Measurements from ENCODE around the gene RXRA. TPM values are rescaled to one million over a fixed set of nuclear protein-coding genes. Genes with fewer than 3 reads are reported as not detected.

The RXRA gene
- total RNA-seq, 1 donor from 2014 or later, result 20.5 TPM

GRCh38 chr9:134458207-134459108 lies 132.2 kb downstream of the RXRA start:
- peaks cover 4% of the 10 kb centered on the region for H3K4me1 Mint-ChIP-seq (ENCODE audit: low read depth, unreplicated experiment)
- H3K9me3 Mint-ChIP-seq (ENCODE audit: unreplicated experiment), result no peaks in the 10 kb centered on the region
- H3K4me3 Mint-ChIP-seq (ENCODE audit: unreplicated experiment), result no peak overlapping the region

GRCh38 chr9:134459164-134459563 lies 132.9 kb downstream of the RXRA start:
- H3K36me3 Mint-ChIP-seq (ENCODE audit: unreplicated experiment), result no peaks in the 10 kb centered on the region
- TF ChIP-seq, protein P1, sequence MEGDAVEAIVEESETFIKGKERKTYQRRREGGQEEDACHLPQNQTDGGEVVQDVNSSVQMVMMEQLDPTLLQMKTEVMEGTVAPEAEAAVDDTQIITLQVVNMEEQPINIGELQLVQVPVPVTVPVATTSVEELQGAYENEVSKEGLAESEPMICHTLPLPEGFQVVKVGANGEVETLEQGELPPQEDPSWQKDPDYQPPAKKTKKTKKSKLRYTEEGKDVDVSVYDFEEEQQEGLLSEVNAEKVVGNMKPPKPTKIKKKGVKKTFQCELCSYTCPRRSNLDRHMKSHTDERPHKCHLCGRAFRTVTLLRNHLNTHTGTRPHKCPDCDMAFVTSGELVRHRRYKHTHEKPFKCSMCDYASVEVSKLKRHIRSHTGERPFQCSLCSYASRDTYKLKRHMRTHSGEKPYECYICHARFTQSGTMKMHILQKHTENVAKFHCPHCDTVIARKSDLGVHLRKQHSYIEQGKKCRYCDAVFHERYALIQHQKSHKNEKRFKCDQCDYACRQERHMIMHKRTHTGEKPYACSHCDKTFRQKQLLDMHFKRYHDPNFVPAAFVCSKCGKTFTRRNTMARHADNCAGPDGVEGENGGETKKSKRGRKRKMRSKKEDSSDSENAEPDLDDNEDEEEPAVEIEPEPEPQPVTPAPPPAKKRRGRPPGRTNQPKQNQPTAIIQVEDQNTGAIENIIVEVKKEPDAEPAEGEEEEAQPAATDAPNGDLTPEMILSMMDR (IDR thresholded peaks at IDR 0.05; ENCODE audit: partially characterized antibody, unreplicated experiment), result no peak
- no peak overlapping the region for H3K27ac Mint-ChIP-seq (ENCODE audit: unreplicated experiment)
- H3K27me3 Mint-ChIP-seq (ENCODE audit: unreplicated experiment), result peaks cover 3% of the 10 kb centered on the region
- H3K4me1 Mint-ChIP-seq (ENCODE audit: low read depth, unreplicated experiment), result peaks cover 4% of the 10 kb centered on the region
- H3K9me3 Mint-ChIP-seq (ENCODE audit: unreplicated experiment), result no peaks in the 10 kb centered on the region
- DNase-seq, result no peak
- H3K4me3 Mint-ChIP-seq (ENCODE audit: unreplicated experiment), result no peak overlapping the region

More at GRCh38 chr9:134458207-134459108, 132.2 kb downstream of the RXRA start:
- no peaks in the 10 kb centered on the region for H3K36me3 Mint-ChIP-seq (ENCODE audit: unreplicated experiment)
- peaks cover 3% of the 10 kb centered on the region for H3K27me3 Mint-ChIP-seq (ENCODE audit: unreplicated experiment)
- TF ChIP-seq, protein P1 (IDR thresholded peaks at IDR 0.05; ENCODE audit: partially characterized antibody, unreplicated experiment), result no peak
- no peak overlapping the region for H3K27ac Mint-ChIP-seq (ENCODE audit: unreplicated experiment)
- DNase-seq, result no peak

GRCh38 chr9:134459573-134459972 lies 133.3 kb downstream of the RXRA start:
- H3K4me1 Mint-ChIP-seq (ENCODE audit: low read depth, unreplicated experiment), result peaks cover 3% of the 10 kb centered on the region
- peaks cover 3% of the 10 kb centered on the region for H3K27me3 Mint-ChIP-seq (ENCODE audit: unreplicated experiment)
- H3K36me3 Mint-ChIP-seq (ENCODE audit: unreplicated experiment), result no peaks in the 10 kb centered on the region

DNA sequence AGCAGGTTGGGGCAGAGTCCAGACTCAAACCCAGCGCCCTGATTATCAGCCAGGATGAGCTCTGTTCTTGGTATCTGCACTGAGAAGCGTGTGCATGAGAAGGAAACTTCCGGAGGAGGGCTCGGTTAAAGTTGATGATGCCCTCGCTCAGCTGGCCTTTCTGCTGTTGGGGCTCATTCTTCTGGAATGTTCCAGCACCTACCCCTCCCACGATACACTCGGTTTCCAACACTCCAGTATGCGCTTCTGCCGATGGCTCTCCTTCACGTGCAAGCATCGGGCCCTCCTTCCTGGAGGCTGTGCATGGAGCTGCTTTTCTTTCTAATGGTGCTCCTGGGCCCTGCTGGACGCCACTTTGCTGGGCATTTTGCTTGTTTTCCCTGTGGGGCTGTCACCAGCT lies 134.0 kb downstream of the RXRA start:
- TF ChIP-seq, protein P1 (IDR thresholded peaks at IDR 0.05; ENCODE audit: partially characterized antibody, unreplicated experiment), result no peak
- no peaks in the 10 kb centered on the region for H3K4me1 Mint-ChIP-seq (ENCODE audit: low read depth, unreplicated experiment)
- no peaks in the 10 kb centered on the region for H3K9me3 Mint-ChIP-seq (ENCODE audit: unreplicated experiment)
- no peak overlapping the region for H3K4me3 Mint-ChIP-seq (ENCODE audit: unreplicated experiment)
- no peak for DNase-seq
- peaks cover 3% of the 10 kb centered on the region for H3K27me3 Mint-ChIP-seq (ENCODE audit: unreplicated experiment)
- H3K27ac Mint-ChIP-seq (ENCODE audit: unreplicated experiment), result no peak overlapping the region
- H3K36me3 Mint-ChIP-seq (ENCODE audit: unreplicated experiment), result no peaks in the 10 kb centered on the region

More at GRCh38 chr9:134459573-134459972, 133.3 kb downstream of the RXRA start:
- Mint-ChIP-seq H3K27ac (ENCODE audit: unreplicated experiment) (no peak overlapping the region), H3K9me3 (ENCODE audit: unreplicated experiment) (no peaks in the 10 kb centered on the region), H3K4me3 (ENCODE audit: unreplicated experiment) (no peak overlapping the region)
- TF ChIP-seq, protein P1 (IDR thresholded peaks at IDR 0.05; ENCODE audit: partially characterized antibody, unreplicated experiment), result no peak
- DNase-seq, result no peak

DNA sequence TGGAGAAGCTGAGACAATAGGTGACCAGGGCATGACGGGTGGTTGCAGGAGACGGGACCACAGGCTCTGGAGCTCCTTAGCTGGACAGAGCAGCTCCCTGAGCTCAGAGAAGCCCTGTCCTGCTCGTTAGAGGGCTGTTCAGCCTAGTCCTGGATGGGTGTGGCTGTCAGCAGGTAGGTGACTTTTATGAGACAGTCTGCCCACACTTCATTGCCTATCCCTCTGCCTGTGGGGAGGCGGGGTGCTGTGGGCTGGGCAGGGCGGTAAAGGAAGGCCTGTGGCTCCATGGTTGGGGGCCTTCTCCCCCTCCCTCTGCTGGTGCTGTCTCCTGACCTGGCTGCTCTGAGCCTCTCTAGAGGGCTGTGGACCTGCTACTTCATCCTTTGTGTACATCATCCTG lies 134.6 kb downstream of the RXRA start:
- no peak for DNase-seq
- Mint-ChIP-seq H3K36me3 (ENCODE audit: unreplicated experiment) (no peaks in the 10 kb centered on the region), H3K27ac (ENCODE audit: unreplicated experiment) (no peak overlapping the region), H3K9me3 (ENCODE audit: unreplicated experiment) (no peaks in the 10 kb centered on the region), H3K4me1 (ENCODE audit: low read depth, unreplicated experiment) (no peaks in the 10 kb centered on the region), H3K27me3 (ENCODE audit: unreplicated experiment) (peaks cover 3% of the 10 kb centered on the region), H3K4me3 (ENCODE audit: unreplicated experiment) (no peak overlapping the region)
- TF ChIP-seq, protein P1 (IDR thresholded peaks at IDR 0.05; ENCODE audit: partially characterized antibody, unreplicated experiment), result no peak

Data from glutamatergic neuron (in vitro differentiated cells).